SK-MEL-5 (cell line): ENCODE data around the gene ZSCAN9. TPM values are rescaled to one million over a fixed set of nuclear protein-coding genes. Genes with fewer than 3 reads are reported as not detected.
A peak's percentile ranks its signal among the peaks of the same experiment; 100 is the strongest.

ENCODE experiments used
- DNase-seq: peaks from one replicate; pipeline ENCODE4 v3.0.0-alpha.2; 2016; ENCODE audit warnings: low read depth, low spot score
- in situ Hi-C: cut with HindIII; loops from 2 replicates; pipeline ENCODE4 v1.10.0; 2016; ENCODE audit warnings: low sequenced_read_pairs, high pct_unique_total_duplicates, low pct_unique_long_range_greater_than_20kb
- total RNA-seq: library from RNA; depleted of rRNA; stranded (reverse); fragments of >200 nt; shearing (Covaris generic); gene quantifications from 2 replicates; pipeline ENCODE4 v1.2.3, GENCODE V29; 2014

Gene ZSCAN9
- total RNA-seq, 1 experiment from 2014 or later: 9.0 TPM

GRCh38 chr6:28217890-28218289 lies 7.2 kb upstream of the ZSCAN9 start:
- in situ Hi-C loops: no loop called here

DNA sequence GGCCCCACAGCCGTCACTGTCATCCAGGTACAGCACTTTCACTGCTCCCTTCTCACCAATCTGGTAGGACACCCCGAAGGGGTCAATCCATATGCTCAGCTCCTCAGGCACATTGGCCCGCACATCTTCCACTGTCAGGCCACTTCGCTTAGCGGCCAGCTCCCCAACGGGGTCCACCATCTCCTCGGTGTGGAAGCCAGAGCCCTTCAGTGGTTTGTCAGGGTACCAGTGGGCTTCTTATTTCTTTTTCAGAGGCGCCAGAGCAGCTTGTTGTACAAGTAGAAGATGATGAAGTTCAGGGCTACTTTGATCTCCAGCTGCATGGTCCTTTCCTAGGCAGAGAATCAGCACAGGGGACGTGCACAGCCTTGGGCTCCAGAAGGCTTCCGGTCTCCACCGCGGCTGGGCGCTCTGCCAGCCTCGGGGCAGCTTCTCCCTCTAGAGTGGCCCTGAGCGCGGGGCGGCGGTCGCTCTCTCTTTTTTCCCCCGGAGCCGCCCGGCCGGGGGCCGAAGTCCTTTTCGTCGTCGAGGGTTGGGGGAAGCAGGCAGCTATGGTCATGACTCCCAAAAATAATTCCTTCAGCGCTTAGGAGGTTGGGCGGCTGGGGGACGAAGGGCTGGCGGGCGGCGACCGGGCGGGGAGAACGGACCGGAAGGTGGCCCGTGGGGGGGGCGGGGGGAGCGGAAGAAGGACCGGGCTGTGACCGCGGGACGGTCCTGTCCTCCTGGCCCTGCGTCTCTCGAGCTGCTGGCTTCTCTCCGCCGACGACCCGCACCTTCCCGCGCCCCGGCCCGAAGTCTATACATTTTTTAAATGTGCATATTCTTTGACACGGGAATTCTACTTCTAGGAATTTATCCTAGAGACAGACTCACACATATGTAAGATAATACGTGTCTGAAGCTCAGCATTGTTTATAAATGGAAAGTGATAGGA lies 6.5 kb upstream of the ZSCAN9 start:
- peak; percentile 57 for DNase-seq
- in situ Hi-C loops: no loop called here

More at GRCh38 chr6:28217890-28218289, 7.2 kb upstream of the ZSCAN9 start:
- DNase-seq: no peak

GRCh38 chr6:28220257-28221133 lies 4.6 kb upstream of the ZSCAN9 start:
- DNase-seq: peak; percentile 62

DNA sequence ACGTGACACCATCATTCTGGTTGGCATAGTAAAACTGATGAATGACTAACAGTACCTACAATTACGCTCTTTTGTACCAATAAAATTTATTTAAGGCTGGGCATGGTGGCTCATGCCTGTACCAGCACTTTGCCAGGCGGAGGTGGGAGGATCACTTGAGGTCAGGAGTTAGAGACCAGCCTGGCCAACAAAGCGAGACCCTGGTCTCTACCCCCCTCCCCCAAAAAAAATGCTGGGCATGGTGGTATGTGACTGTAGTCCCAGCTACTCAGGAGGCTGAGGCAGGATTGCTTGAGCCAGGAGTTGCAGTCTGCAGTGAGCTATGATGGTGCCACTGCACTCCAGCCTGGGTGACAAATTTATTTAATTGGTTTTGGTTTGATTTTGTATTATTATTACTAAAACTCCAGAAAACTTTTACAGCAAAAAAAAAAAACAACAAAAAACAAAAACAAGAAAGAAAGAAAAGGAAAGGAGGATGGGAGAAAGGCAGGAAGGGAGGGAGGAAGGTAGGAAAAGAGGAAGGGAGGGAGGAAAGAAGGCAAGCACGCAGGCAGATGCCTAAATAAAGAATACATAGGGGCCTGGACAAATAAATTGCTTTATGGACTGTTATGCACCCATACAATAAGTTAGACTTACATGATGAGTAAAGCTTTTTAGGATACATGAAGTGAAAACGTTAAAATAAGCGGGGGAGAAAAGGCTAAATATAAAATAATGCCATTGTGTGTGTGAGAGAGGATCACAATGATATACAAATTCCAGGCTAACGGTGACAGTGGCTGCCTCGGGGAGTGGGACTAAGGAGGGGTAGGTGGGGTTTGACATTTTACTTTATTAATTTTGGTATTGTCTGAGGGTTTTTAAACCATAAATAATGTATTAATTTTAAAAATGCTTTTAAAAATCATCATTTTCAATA lies 682 bp upstream of the ZSCAN9 start:
- in situ Hi-C loops: no loop called here
- no peak for DNase-seq

More at GRCh38 chr6:28220257-28221133, 4.6 kb upstream of the ZSCAN9 start:
- in situ Hi-C loops: no loop called here

- in situ Hi-C loops: no loop called here
- no peak for DNase-seq
Measured at GRCh38 chr6:28226460-28226859, 1.4 kb downstream of the ZSCAN9 start.

DNA sequence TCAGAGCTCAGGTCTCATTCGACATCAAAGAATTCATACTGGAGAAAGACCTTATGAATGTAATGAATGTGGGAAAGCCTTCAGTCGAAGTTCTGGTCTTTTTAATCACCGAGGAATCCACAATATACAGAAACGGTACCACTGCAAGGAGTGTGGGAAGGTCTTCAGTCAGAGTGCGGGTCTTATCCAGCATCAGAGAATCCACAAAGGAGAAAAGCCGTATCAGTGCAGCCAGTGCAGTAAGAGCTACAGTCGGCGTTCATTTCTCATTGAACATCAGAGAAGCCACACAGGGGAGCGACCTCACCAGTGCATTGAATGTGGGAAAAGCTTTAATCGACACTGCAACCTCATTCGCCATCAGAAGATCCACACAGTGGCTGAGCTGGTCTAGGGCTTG lies 7.7 kb downstream of the ZSCAN9 start:
- no peak for DNase-seq
- in situ Hi-C loops: no loop called here

DNA sequence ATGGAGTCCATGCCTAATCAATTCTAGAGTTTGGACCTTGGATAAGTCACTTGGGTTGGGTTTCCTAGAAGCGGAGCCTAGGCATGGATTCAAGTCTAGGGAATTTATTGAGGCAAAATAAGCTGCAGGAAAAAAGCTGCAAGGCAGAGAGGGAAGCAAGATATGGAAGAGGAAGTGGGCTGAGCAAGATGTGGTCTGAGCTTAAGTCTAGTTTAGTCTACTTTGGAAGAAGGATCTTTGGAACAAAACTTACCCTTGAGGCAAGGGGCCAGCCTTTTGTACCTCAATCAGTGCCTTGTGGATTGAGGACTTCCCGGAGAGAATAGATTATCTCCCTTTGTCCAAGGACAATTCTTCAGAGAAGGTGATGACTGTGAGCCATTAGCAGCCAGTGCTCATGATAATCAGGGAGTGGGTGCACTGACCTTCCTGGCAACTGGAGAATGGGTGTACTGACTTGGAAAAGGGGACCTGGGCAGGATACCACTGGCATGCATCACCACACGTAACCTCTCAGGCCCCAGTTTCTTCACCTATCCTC lies 10.9 kb downstream of the ZSCAN9 start:
- in situ Hi-C loops: no loop called here

DNA sequence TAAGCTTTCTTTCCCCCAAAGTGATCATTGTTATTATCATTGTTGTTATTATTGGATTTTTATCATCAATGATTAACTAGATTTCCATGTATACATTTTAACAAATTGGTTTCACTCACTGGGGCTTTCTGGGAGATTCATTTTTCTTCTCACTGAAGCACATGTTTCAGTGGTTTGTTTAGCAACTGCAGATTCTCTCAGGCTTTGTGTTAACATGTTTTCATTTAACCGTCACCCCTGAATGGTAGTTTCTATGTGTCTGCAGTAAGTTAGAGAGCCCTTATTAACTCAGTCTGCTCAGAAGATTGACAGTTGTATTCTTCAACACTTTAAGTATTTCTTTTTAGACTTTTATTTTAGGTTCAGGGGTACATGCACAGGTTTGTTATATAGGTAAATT lies 14.6 kb downstream of the ZSCAN9 start:
- DNase-seq: no peak
- in situ Hi-C loops: no loop called here

More for the DNA sequence above, 10.9 kb downstream of the ZSCAN9 start:
- DNase-seq: no peak

DNA sequence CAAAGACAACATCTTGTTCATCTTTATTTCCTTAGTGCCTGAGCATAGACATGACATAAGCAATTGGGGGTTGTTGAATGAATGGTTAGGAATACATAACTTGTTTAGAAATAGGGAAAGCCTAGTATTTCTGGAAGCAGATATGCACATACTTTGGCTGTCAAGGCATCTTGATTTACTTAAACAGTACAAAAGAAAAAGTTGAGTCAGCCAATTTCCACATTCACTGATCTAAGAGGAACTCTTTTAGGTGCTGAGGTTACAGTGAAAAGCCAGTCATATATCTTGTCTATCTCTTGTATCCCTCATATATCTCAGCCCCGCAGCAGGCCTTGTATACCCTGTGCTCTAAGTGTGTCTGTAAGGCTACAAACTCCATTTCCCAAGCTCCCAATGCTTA lies 15.4 kb downstream of the ZSCAN9 start:
- no peak for DNase-seq
- in situ Hi-C loops: no loop called here

DNA sequence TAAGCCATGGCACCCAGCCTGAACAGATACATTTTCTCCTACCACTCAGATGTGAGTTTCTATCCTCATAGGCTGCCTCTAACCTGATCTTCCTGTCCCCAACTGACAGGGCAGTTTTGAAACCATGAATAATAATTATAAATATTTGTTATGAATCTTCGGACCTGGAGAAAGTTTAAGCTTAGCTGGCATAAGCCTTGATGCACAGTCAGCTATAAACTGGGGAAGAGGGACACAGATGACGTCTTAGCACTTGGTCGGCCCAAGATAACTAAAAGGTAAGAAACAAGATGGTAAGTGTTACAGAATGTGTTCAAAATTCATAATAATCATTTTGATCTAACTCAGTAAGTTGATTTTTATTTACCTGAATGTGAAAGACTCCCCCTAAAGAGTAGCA lies 18.9 kb downstream of the ZSCAN9 start:
- DNase-seq: no peak
- in situ Hi-C loops: no loop called here

DNA sequence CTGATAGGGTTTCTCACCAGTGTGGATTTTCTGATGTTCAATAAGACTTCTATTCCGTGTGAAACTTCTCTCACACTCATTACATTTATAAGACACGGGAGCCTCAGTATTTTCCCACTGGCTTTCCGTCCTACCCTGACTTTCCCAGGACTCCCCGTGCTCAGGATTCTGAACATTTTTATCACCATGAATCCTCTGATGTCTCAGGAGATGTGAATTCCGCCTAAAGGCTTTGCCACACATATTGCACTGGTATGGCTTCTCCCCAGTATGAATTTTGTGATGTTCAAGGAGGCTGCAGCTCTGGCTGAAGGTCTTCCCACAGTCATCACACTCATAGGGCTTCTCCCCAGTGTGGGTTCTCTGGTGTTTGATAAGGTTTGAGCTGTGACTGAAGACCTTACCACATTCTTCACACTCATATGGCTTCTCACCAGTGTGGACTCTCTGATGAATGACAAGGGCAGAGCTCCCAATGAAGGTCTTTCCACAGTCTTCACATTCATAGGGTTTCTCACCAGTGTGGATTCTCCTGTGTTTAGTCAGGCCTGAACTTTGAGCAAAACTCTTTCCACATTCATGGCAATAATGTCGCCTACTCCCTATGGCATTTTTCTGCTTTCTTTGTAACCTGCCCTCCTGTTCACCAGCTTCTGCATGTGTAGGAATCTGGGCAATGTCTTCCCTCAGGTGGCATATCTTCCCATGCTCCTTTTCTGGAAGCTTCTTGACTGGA lies 20.3 kb downstream of the ZSCAN9 start:
- in situ Hi-C loops: no loop called here

DNA sequence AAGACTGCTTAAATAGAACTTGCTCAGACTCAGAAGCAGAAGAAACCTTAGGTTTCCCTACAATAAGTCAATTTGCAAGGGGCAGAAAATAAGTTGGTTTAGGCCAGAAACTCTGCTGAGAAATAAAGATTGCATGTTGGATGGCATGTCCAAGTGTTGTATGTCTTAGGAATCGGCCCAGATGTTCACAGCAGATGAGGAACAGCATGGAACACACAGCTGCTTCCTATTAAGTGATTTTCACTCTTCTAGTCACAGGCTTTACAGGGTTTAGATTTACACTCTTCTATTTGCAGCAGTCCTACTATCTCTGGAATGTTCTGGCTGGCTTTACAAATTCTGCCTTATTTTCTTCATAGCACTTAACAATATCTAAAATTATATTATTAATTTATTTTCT lies 23.8 kb downstream of the ZSCAN9 start:
- DNase-seq: no peak
- in situ Hi-C loops: no loop called here

More for the DNA sequence above, 20.3 kb downstream of the ZSCAN9 start:
- DNase-seq: no peak

GRCh38 chr6:28250747-28251146 lies 25.7 kb downstream of the ZSCAN9 start:
- DNase-seq: no peak
- in situ Hi-C loops: no loop called here

DNA sequence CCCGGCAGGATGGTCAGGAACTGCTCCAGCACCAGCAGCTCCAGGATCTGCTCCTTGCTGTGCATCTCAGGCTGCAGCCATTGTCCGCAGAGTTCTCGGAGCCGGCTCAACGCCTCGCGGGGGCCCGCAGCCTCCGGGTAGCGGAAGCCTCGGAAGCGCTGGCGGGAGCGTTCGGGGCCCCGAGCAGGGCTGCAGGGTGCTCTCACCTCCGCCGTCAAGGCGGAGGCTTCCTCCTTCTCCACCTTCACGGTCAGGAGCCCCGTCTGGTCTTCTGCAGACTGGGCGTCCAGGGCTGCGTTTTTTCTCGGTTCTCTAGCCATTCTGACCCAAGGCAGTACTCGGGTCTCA lies 26.6 kb downstream of the ZSCAN9 start:
- in situ Hi-C loops: no loop called here
- DNase-seq: no peak

DNA sequence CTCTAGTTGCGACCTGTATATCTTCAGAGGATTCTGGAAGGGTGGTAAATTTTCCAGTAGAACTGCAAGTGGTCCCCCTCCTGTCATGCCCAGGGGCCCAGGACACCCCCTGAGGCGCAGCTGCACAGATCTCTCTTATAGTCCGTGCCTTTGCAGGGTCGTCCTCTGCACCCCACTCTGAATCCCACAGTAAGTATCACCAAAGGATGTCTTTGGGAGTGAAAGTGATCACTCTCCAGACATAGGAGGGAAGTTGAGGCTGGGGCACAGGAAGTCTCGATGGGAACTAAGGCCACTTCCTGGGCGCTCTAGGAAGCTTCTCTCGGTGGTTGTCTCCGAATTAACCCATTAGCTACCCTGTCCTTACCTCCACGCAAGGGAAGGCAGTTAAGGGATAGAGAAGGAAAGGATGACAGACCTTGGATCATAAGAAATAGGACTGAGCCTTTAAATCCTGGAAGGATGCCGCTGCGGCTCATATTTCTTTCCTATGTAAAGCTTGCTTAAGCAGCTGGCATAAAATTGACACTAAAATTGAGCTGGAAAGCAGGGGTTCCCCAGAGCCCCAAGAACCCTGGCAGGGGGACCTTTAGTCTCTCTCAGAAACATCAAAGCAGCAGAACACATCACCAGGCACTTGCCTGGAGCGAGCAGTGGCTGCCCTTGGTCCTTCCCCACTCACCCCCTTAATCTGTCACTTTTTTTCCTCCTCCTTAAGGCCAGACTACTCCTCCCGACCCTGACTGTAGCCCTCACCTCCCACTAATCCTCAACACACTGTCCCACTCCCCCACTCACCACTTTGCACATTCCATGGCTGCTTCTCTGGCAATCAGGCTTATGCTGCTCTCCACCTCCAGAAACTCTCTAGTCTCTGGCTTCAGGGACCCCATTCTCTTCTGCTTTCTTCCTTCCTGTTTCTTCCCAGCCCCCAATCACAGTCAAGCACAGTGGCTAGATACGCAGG lies 27.2 kb downstream of the ZSCAN9 start, which contains the start of gene ZKSCAN4:
ZKSCAN4 (minus strand) TSS at position 261 of the 967 bp plus-strand sequence. CDS start 289 bp downstream, outside the sequence.
- peak; percentile 91 for DNase-seq
- in situ Hi-C loops: no loop called here
